ENCODE results near the gene NT5DC2. TPM values are rescaled to one million over a fixed set of nuclear protein-coding genes. Genes with fewer than 3 reads are reported as not detected.
A peak's percentile ranks its signal among the peaks of the same experiment; 100 is the strongest.

Gene NT5DC2
- total and polyA plus RNA-seq, 2 of the 8 experiments (the other 6 are each of a cell fraction or from before 2014, with no cell fraction given) = 331 to 477 TPM

- H2AFZ ChIP-seq (ENCODE audit: low read length) = no peak overlapping the region
- H4K8ac ChIP-seq (ENCODE audit: extremely low read depth, insufficient read depth, low read length) = no peak overlapping the region; the same call in 1 of the 2 replicates
- no peak overlapping the region for H3K14ac ChIP-seq (ENCODE audit: insufficient read length)
- peak overlapping the region; percentile 52; the same call in 1 of the 2 replicates for H2BK5ac ChIP-seq (ENCODE audit: low read depth, low read length)
- no peak overlapping the region for H2BK20ac ChIP-seq (ENCODE audit: low read length)
- H3K4me3 ChIP-seq (ENCODE audit: extremely low read depth in 1 of 4, insufficient read depth in 2 of 4, low read depth in 3 of 4, low read length in 4 of 4) = no peak overlapping the region
- FAIRE-seq (no peak), DNase-seq (ENCODE audit: low read depth in 1 of 2, low spot score in 2 of 2) (no peak)
- no peaks in the 10 kb centered on the region for H3K79me2 ChIP-seq (ENCODE audit: control insufficient read depth in 1 of 2, insufficient read depth in 2 of 2, low read length in 2 of 2)
- no peaks in the 10 kb centered on the region for H3K4me1 ChIP-seq (replicated peaks in 1 of 4; ENCODE audit: control insufficient read depth in 3 of 4, insufficient read depth in 4 of 4, low read length in 3 of 4)
- H3K18ac ChIP-seq (ENCODE audit: extremely low read depth, low read length) = no peak overlapping the region
- no peak overlapping the region for H3K27ac ChIP-seq (ENCODE audit: low read depth, low read length)
- no peaks in the 10 kb centered on the region for H3K23me2 ChIP-seq (ENCODE audit: low read depth, low read length)
- POLR2A ChIA-PET (ENCODE audit: partially characterized antibody) = interaction anchor here (1.1 to 1.6 kb wide), 4 partner anchors 8 to 28 kb away, joined by 3 to 5 read pairs (median 4); no protein-coding TSS in a partner anchor
- CTCF ChIA-PET (ENCODE audit: partially characterized antibody) = interaction anchor here (0.6 to 2.0 kb wide), 3 partner anchors 15 to 373 kb away, joined by 3 to 7 read pairs (median 3); no protein-coding TSS in a partner anchor
- H3K36me3 ChIP-seq (ENCODE audit: control insufficient read depth in 2 of 4, insufficient read depth in 4 of 4, low read length in 3 of 4) = peaks cover 21 to 65% (median 43%) of the 10 kb centered on the region in 4 experiments
- no peak overlapping the region for H3K4me2 ChIP-seq (ENCODE audit: insufficient read depth in 1 of 2, low read depth in 2 of 2, low read length in 2 of 2)
- no peak for TF ChIP-seq CEBPB (IDR thresholded peaks at IDR 0.05; ENCODE audit: low read depth, low read length)
- no peak for TF ChIP-seq KDM4A (IDR thresholded peaks at IDR 0.05; ENCODE audit: low read depth, low read length, severe bottlenecking)
- no peak for TF ChIP-seq ASH2L (IDR thresholded peaks at IDR 0.05; ENCODE audit: low read length)
- TF ChIP-seq BCL11A (IDR thresholded peaks at IDR 0.05; ENCODE audit: low read depth in 2 of 2, low read length in 2 of 2) = no peak
- no peak for TF ChIP-seq CHD2 (IDR thresholded peaks at IDR 0.05; ENCODE audit: low read length)
- no peak for TF ChIP-seq TBP (IDR thresholded peaks at IDR 0.05; ENCODE audit: low read depth, low read length)
- TF ChIP-seq JUND (IDR thresholded peaks at IDR 0.05; ENCODE audit: low read length) = no peak
- TF ChIP-seq, protein P1, sequence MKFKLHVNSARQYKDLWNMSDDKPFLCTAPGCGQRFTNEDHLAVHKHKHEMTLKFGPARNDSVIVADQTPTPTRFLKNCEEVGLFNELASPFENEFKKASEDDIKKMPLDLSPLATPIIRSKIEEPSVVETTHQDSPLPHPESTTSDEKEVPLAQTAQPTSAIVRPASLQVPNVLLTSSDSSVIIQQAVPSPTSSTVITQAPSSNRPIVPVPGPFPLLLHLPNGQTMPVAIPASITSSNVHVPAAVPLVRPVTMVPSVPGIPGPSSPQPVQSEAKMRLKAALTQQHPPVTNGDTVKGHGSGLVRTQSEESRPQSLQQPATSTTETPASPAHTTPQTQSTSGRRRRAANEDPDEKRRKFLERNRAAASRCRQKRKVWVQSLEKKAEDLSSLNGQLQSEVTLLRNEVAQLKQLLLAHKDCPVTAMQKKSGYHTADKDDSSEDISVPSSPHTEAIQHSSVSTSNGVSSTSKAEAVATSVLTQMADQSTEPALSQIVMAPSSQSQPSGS (IDR thresholded peaks at IDR 0.05; ENCODE audit: low read length) = no peak
- no peak for TF ChIP-seq ZNF274 (IDR thresholded peaks at IDR 0.05; ENCODE audit: borderline replicate concordance, extremely low read depth, low read length)
- TF ChIP-seq NANOG (IDR thresholded peaks at IDR 0.05; ENCODE audit: insufficient read depth, low read depth, low read length, poor library complexity, severe bottlenecking) = no peak
- no peak for TF ChIP-seq SP1 (IDR thresholded peaks at IDR 0.05; ENCODE audit: low read depth, low read length)
- H4K91ac ChIP-seq (replicated peaks; ENCODE audit: insufficient read length, low read length) = no peak overlapping the region
- H2BK12ac ChIP-seq (ENCODE audit: low read depth, low read length) = no peak overlapping the region
- no peak overlapping the region for H2BK120ac ChIP-seq (replicated peaks; ENCODE audit: low read depth, low read length)
- H3K4ac ChIP-seq (replicated peaks; ENCODE audit: insufficient read length, low read depth, low read length) = no peak overlapping the region
- no peaks in the 10 kb centered on the region for H3K27me3 ChIP-seq (replicated peaks in 1 of 4; ENCODE audit: control insufficient read depth in 3 of 4, extremely low read depth in 1 of 4, insufficient read depth in 3 of 4, low read length in 3 of 4)
- 94% methylated on average over 49 of the region's 59 CpGs; no CpG with 5 or more reads in 1 of the 2 experiments for WGBS, 2 experiments (ENCODE audit: extremely low coverage in 1 of 2, insufficient coverage in 1 of 2, insufficient read length in 1 of 2, insufficient replicate concordance in 2 of 2, low coverage in 1 of 2, low lambda C conversion rate in 2 of 2, missing lambda C conversion rate in 1 of 2)
- H3K9me3 ChIP-seq (ENCODE audit: insufficient read depth in 2 of 2, low read depth in 1 of 2, low read length in 1 of 2) = no peaks in the 10 kb centered on the region
- peaks cover 2% of the 10 kb centered on the region; the same call in 1 of the 2 replicates for H3K79me1 ChIP-seq (ENCODE audit: low read depth, low read length)
- peaks cover 0 to 23% of the 10 kb centered on the region in 2 experiments for H4K20me1 ChIP-seq (replicated peaks in 1 of 2; ENCODE audit: control insufficient read depth in 1 of 2, insufficient read depth in 2 of 2, low read length in 2 of 2)
- H3K56ac ChIP-seq (replicated peaks; ENCODE audit: insufficient read length, low read depth, low read length) = no peak overlapping the region
- H2AK5ac ChIP-seq (ENCODE audit: low read depth, low read length) = no peak overlapping the region
- no peak overlapping the region for H3K9ac ChIP-seq (replicated peaks in 1 of 4; ENCODE audit: extremely low read depth in 1 of 4, low read depth in 3 of 4, low read length in 3 of 4)
- no peak overlapping the region for H4K5ac ChIP-seq (ENCODE audit: insufficient read length, low read depth, low read length)
- no peak overlapping the region for H2BK15ac ChIP-seq (ENCODE audit: low read length)
- H3K23ac ChIP-seq (ENCODE audit: insufficient read length) = no peak overlapping the region
Measured at GRCh38 chr3:52487788-52488691, 45.6 kb downstream of the NT5DC2 start.
